Vagina (tissue), 2 donors: ENCODE results near the gene MKS1.

Experiments used
- CTCF ChIP-seq, 3 experiments: fragments of 450-650 bp in 2 of 3; fragments of 200-600 bp in 1 of 3; sonication (generic) in 1 of 3; IDR thresholded peaks; one replicate each; pipeline ENCODE4 v1.5.1; 2017 to 2019; ENCODE audit warnings: antibody characterized with exemption in 3 of 3, mild to moderate bottlenecking in 2 of 3, moderate library complexity in 2 of 3
- POLR2A ChIP-seq, 2 donors: fragments of 450-650 bp; IDR thresholded peaks; one replicate each; pipeline ENCODE4 v1.6.1; 2017; ENCODE audit warnings: antibody characterized with exemption in 2 of 2, mild to moderate bottlenecking in 2 of 2, moderate library complexity in 2 of 2

- no peak for TF ChIP-seq POLR2A (IDR thresholded peaks at IDR 0.05)
- TF ChIP-seq CTCF (IDR thresholded peaks at IDR 0.05) = no peak
Observed at GRCh38 chr17:58247511-58248363, 28.7 kb upstream of the MKS1 start.
